Stimulated activated CD4-positive, alpha-beta T cell treated with anti-CD3 and anti-CD28 coated beads, Interleukin-4, amount 100 ng/mL, for 48 hours (primary cell): ENCODE results near the gene MRPL18.
"Not testable (repeated sequence)": the region's sequence is repeated elsewhere in the genome, so short reads cannot be mapped to it uniquely, and the experiment has no call there.

Experiments
- DNase-seq, 2 donors: peaks; one replicate each; pipeline ENCODE4 v3.0.0-alpha.2; 2020; ENCODE audit warnings: low read depth in 2 of 2

Gene MRPL18

GRCh38 chr6:159816775-159817174 is 26.5 kb downstream of the MRPL18 start:
- not testable (repeated sequence) for DNase-seq

- no peak for DNase-seq
Measured at GRCh38 chr6:159817951-159818739, 27.9 kb downstream of the MRPL18 start.

GRCh38 chr6:159819098-159819497 is 28.8 kb downstream of the MRPL18 start:
- no peak for DNase-seq

- DNase-seq: peak; percentile 3 to 28
Measured at GRCh38 chr6:159819932-159820640, 29.8 kb downstream of the MRPL18 start.

- DNase-seq: no peak
Measured at GRCh38 chr6:159821122-159821521, 30.9 kb downstream of the MRPL18 start.

GRCh38 chr6:159821726-159822125 is 31.5 kb downstream of the MRPL18 start:
- DNase-seq: no peak

GRCh38 chr6:159823953-159824352 is 33.7 kb downstream of the MRPL18 start:
- DNase-seq: no peak

GRCh38 chr6:159824690-159825089 is 34.4 kb downstream of the MRPL18 start:
- not testable (repeated sequence) for DNase-seq

- DNase-seq: no peak
Measured at GRCh38 chr6:159826004-159826403, 35.7 kb downstream of the MRPL18 start.

- no peak for DNase-seq
Measured at GRCh38 chr6:159826968-159827647, 36.8 kb downstream of the MRPL18 start.

- no peak for DNase-seq
Measured at GRCh38 chr6:159828074-159828473, 37.8 kb downstream of the MRPL18 start.

- no peak for DNase-seq
Measured at GRCh38 chr6:159829526-159829925, 39.3 kb downstream of the MRPL18 start.

GRCh38 chr6:159830501-159831372 is 40.5 kb downstream of the MRPL18 start:
- DNase-seq: no peak

GRCh38 chr6:159831373-159831679 is 41.1 kb downstream of the MRPL18 start:
- DNase-seq: no peak

GRCh38 chr6:159832946-159833345 is 42.7 kb downstream of the MRPL18 start:
- no peak for DNase-seq

- no peak for DNase-seq
Measured at GRCh38 chr6:159833556-159833955, 43.3 kb downstream of the MRPL18 start.

- no peak for DNase-seq
Measured at GRCh38 chr6:159833997-159834603, 43.8 kb downstream of the MRPL18 start.

- no peak for DNase-seq
Measured at GRCh38 chr6:159836718-159837490, 46.6 kb downstream of the MRPL18 start.

GRCh38 chr6:159837511-159837910 is 47.2 kb downstream of the MRPL18 start:
- no peak for DNase-seq

GRCh38 chr6:159838020-159838744 is 47.9 kb downstream of the MRPL18 start:
- DNase-seq: no peak
